ENCODE measurements around the gene EXOC6.

DNA sequence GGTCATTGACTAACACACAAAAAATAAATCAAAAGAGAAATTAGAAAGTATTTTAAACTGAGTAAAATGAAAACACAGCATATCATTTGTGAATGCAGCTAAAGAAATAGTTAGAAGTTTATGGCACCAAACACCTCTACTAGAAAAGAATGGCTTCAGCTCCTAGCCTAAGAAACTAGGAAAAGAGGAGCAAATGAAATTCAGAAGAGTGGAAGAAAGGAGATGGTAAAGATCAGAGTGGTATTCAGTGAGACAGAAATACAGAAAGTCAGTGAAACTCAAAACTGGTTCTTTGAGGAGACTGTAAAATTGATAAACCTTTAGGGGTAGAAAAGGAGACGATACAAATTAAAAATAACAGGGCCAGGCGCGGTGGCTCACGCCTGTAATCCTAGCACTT is 2.7 kb downstream of the EXOC6 start:
- TF ChIP-seq, protein P1, sequence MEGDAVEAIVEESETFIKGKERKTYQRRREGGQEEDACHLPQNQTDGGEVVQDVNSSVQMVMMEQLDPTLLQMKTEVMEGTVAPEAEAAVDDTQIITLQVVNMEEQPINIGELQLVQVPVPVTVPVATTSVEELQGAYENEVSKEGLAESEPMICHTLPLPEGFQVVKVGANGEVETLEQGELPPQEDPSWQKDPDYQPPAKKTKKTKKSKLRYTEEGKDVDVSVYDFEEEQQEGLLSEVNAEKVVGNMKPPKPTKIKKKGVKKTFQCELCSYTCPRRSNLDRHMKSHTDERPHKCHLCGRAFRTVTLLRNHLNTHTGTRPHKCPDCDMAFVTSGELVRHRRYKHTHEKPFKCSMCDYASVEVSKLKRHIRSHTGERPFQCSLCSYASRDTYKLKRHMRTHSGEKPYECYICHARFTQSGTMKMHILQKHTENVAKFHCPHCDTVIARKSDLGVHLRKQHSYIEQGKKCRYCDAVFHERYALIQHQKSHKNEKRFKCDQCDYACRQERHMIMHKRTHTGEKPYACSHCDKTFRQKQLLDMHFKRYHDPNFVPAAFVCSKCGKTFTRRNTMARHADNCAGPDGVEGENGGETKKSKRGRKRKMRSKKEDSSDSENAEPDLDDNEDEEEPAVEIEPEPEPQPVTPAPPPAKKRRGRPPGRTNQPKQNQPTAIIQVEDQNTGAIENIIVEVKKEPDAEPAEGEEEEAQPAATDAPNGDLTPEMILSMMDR (IDR thresholded peaks at IDR 0.05): no peak
- no peak for TF ChIP-seq POLR2A (IDR thresholded peaks at IDR 0.05)
